GM20431 (cell line): ENCODE measurements around the gene TMPRSS9.

ENCODE experiments used
- in situ Hi-C: fragments of 300-500 bp; cut with MseI, MboI; formaldehyde crosslinking; loops from one replicate; pipeline ENCODE4 v1.15.0; 2020; ENCODE audit warnings: low sequenced_read_pairs; ENCODE audit not compliant: unreplicated experiment

TMPRSS9 gene

GRCh38 chr19:2428321-2428690, 68.2 kb downstream of the TMPRSS9 start:
- in situ Hi-C loops, result no loop called here

- in situ Hi-C loops, result no loop called here
Measured at GRCh38 chr19:2428756-2429711, 69.0 kb downstream of the TMPRSS9 start.

- in situ Hi-C loops, result no loop called here
Measured at GRCh38 chr19:2429917-2430535, 70.0 kb downstream of the TMPRSS9 start.

- in situ Hi-C loops, result no loop called here
Measured at GRCh38 chr19:2431318-2432055, 71.4 kb downstream of the TMPRSS9 start.

GRCh38 chr19:2432131-2432848, 72.2 kb downstream of the TMPRSS9 start:
- in situ Hi-C loops, result no loop called here

GRCh38 chr19:2433854-2434253, 73.8 kb downstream of the TMPRSS9 start:
- in situ Hi-C loops, result no loop called here

- in situ Hi-C loops, result no loop called here
Measured at GRCh38 chr19:2434267-2434666, 74.2 kb downstream of the TMPRSS9 start.

- in situ Hi-C loops, result no loop called here
Measured at GRCh38 chr19:2434721-2435265, 74.7 kb downstream of the TMPRSS9 start.

- in situ Hi-C loops, result no loop called here
Measured at GRCh38 chr19:2436384-2436783, 76.3 kb downstream of the TMPRSS9 start.

GRCh38 chr19:2436926-2437325, 76.9 kb downstream of the TMPRSS9 start:
- in situ Hi-C loops, result no loop called here

- in situ Hi-C loops, result no loop called here
Measured at GRCh38 chr19:2438178-2438577, 78.1 kb downstream of the TMPRSS9 start.

GRCh38 chr19:2440515-2440914, 80.5 kb downstream of the TMPRSS9 start:
- in situ Hi-C loops, result no loop called here

GRCh38 chr19:2441096-2441752, 81.2 kb downstream of the TMPRSS9 start:
- in situ Hi-C loops, result no loop called here

GRCh38 chr19:2443116-2443784, 83.2 kb downstream of the TMPRSS9 start:
- in situ Hi-C loops, result no loop called here

- in situ Hi-C loops, result no loop called here
Measured at GRCh38 chr19:2443785-2444182, 83.7 kb downstream of the TMPRSS9 start.

- in situ Hi-C loops, result no loop called here
Measured at GRCh38 chr19:2444251-2445002, 84.4 kb downstream of the TMPRSS9 start.

- in situ Hi-C loops, result no loop called here
Measured at GRCh38 chr19:2446381-2446780, 86.3 kb downstream of the TMPRSS9 start.

- in situ Hi-C loops, result no loop called here
Measured at GRCh38 chr19:2449019-2449418, 89.0 kb downstream of the TMPRSS9 start.
